Measurements from ENCODE around the gene HIPK2.
A peak's percentile ranks its signal among the peaks of the same experiment; 100 is the strongest.

HIPK2 gene

DNA sequence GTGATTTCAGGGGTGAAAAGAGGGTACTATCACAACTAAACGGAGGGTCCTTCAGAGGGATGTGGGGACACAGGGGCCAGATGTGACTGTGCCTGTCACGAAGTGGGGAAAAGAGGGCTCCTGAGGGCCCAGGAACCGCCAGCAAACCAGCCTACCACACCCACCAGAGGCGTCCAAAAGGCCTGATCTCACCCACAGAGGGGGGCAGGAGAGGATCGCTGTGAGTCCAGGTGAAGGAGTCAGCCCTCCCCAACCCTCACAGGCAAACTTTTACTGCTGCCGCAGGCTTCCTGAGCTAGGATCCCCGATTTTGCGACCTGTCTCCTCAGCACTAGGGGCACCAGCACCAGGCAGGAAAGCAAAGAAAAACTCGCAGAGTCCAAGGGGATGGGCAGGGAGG lies 64.7 kb downstream of the HIPK2 start:
- WGBS, result 70% methylated on average over 9 of the region's 9 CpGs
- Histone ChIP-seq H3K9ac (ENCODE audit: low read depth, low read length) (no peak overlapping the region), H3K27me3 (ENCODE audit: insufficient read depth, low read length) (no peaks in the 10 kb centered on the region), H3K4me3 (ENCODE audit: low read length) (no peak overlapping the region), H3K4me1 (ENCODE audit: insufficient read depth, low read length) (peaks cover 32% of the 10 kb centered on the region), H3K36me3 (ENCODE audit: insufficient read depth, low read length) (peaks cover 16% of the 10 kb centered on the region), H3K27ac (ENCODE audit: low read depth, low read length) (no peak overlapping the region), H3K9me3 (ENCODE audit: insufficient read depth, low read depth, low read length) (no peaks in the 10 kb centered on the region)

DNA sequence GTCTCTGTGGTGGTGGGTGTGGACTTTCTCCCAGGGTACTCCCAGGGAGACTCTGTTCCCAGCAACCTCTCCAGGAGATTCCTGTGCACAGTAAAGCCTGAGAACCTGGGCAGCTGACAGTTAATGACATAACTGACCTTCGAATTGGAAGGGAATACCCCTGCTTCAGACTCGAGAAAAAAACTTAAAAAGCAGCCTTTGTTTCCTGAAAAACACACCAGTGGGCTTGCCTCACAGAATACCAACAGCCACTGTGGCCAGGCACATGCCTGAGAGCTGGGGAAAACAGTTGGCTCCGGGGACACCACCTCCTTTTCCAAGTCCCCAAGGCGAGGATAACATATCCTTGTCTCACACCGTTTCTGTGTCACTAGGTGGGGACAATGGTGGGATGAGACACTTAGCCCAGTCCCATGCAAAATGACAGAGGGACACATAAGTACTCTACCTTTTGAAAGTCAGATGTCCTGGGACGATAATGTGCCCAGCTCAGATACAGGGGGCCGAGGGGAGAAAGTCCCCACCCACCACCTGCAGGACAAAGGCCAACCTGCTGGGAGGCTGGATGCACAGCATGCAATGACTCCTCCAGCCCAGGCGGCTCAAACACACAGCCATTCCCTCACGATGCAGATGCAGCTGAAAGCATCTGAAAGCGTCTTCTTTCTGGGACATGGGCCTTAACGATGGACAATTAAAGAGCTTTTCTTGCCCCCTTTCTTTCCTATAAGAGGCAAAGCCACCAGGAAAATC lies 65.6 kb downstream of the HIPK2 start:
- H3K4me3 ChIP-seq (ENCODE audit: low read length), result no peak overlapping the region
- peaks cover 16% of the 10 kb centered on the region for H3K36me3 ChIP-seq (ENCODE audit: insufficient read depth, low read length)
- 27% methylated on average over 11 of the region's 11 CpGs for WGBS
- no peaks in the 10 kb centered on the region for H3K27me3 ChIP-seq (ENCODE audit: insufficient read depth, low read length)
- H3K27ac ChIP-seq (ENCODE audit: low read depth, low read length), result peak overlapping the region; percentile 81; the same call in 1 of the 2 replicates
- no peak overlapping the region for H3K9ac ChIP-seq (ENCODE audit: low read depth, low read length)
- H3K9me3 ChIP-seq (ENCODE audit: insufficient read depth, low read depth, low read length), result no peaks in the 10 kb centered on the region
- peaks cover 32% of the 10 kb centered on the region for H3K4me1 ChIP-seq (ENCODE audit: insufficient read depth, low read length)

DNA sequence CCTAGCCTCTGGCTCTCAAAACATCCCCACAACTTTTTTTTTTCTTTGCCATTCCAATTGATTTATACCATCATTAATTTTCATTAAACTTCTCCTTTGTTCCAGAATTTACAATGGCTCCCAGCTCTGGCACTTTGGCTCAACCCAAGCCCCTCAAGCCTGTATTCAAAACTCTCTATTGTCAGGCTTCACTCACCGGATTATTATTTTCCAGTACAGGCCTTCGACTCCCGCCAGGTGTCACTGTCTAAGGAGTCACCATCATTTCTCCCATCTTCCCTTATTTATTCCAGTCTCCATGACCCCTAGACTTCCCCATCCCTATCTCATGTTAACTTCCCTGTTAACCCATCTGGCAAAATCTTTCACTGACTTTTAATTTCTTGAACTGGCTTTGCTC lies 67.8 kb downstream of the HIPK2 start:
- 97% methylated on average over 3 of the region's 3 CpGs for WGBS
- peaks cover 32% of the 10 kb centered on the region for H3K4me1 ChIP-seq (ENCODE audit: insufficient read depth, low read length)
- no peak overlapping the region for H3K4me3 ChIP-seq (ENCODE audit: low read length)
- no peaks in the 10 kb centered on the region for H3K36me3 ChIP-seq (ENCODE audit: insufficient read depth, low read length)
- H3K9me3 ChIP-seq (ENCODE audit: insufficient read depth, low read depth, low read length), result no peaks in the 10 kb centered on the region
- no peaks in the 10 kb centered on the region for H3K27me3 ChIP-seq (ENCODE audit: insufficient read depth, low read length)
- no peak overlapping the region for H3K27ac ChIP-seq (ENCODE audit: low read depth, low read length)
- no peak overlapping the region for H3K9ac ChIP-seq (ENCODE audit: low read depth, low read length)

DNA sequence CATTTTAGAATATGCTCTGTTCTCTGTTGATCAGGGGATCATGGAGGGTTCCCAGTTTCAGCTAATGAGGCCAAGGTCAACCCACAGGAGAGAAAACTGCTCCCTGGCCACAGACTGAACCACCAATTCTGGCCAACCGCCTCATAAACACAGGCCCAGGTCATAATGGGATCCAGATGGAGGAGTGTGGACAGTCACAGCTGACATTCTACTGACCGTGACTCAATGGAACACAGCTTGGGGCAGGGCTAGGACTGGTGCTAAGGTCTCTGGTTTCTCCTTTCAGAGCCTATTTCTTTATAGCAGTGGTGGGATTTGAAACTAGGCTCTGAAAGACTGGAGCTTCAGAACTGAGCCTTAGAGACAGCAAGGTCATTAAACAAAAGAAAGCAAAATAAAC lies 68.3 kb downstream of the HIPK2 start:
- no peak overlapping the region for H3K27ac ChIP-seq (ENCODE audit: low read depth, low read length)
- WGBS, result 96% methylated on average over 2 of the region's 2 CpGs
- no peaks in the 10 kb centered on the region for H3K36me3 ChIP-seq (ENCODE audit: insufficient read depth, low read length)
- H3K9ac ChIP-seq (ENCODE audit: low read depth, low read length), result no peak overlapping the region
- no peaks in the 10 kb centered on the region for H3K9me3 ChIP-seq (ENCODE audit: insufficient read depth, low read depth, low read length)
- H3K4me3 ChIP-seq (ENCODE audit: low read length), result no peak overlapping the region
- peaks cover 32% of the 10 kb centered on the region for H3K4me1 ChIP-seq (ENCODE audit: insufficient read depth, low read length)
- no peaks in the 10 kb centered on the region for H3K27me3 ChIP-seq (ENCODE audit: insufficient read depth, low read length)

DNA sequence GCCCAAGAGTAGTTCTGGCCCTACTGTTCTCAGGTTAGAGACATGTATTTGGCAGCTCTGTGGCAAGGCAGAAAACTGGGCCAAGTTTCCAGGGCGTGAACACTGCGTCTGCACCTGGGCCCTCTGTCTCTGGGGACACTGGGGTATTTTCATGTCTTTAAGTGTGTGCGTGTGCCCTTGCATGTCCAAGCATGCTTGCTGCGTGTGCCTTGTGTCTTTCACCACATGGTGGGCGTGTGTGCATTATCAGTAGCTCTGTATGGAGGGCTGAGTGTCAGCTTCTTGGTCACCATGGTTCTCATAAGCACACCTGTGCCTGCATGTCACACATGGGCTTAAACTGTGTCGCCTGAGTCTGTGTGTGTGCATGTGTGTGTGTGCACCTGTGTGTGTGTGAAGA lies 69.3 kb downstream of the HIPK2 start:
- H3K27me3 ChIP-seq (ENCODE audit: insufficient read depth, low read length), result no peaks in the 10 kb centered on the region
- no peak overlapping the region for H3K9ac ChIP-seq (ENCODE audit: low read depth, low read length)
- no peaks in the 10 kb centered on the region for H3K36me3 ChIP-seq (ENCODE audit: insufficient read depth, low read length)
- H3K9me3 ChIP-seq (ENCODE audit: insufficient read depth, low read depth, low read length), result no peaks in the 10 kb centered on the region
- whole genome bisulfite sequencing, result 95% methylated on average over 6 of the region's 6 CpGs
- no peak overlapping the region for H3K27ac ChIP-seq (ENCODE audit: low read depth, low read length)
- peaks cover 22% of the 10 kb centered on the region for H3K4me1 ChIP-seq (ENCODE audit: insufficient read depth, low read length)
- no peak overlapping the region for H3K4me3 ChIP-seq (ENCODE audit: low read length)

- 90% methylated on average over 9 of the region's 9 CpGs for WGBS
- Histone ChIP-seq H3K9me3 (ENCODE audit: insufficient read depth, low read depth, low read length) (no peaks in the 10 kb centered on the region), H3K4me1 (ENCODE audit: insufficient read depth, low read length) (peaks cover 5% of the 10 kb centered on the region), H3K36me3 (ENCODE audit: insufficient read depth, low read length) (no peaks in the 10 kb centered on the region), H3K9ac (ENCODE audit: low read depth, low read length) (no peak overlapping the region), H3K4me3 (ENCODE audit: low read length) (no peak overlapping the region), H3K27ac (ENCODE audit: low read depth, low read length) (no peak overlapping the region), H3K27me3 (ENCODE audit: insufficient read depth, low read length) (no peaks in the 10 kb centered on the region)
Observed at GRCh38 chr7:139706837-139707236, 71.0 kb downstream of the HIPK2 start.

- WGBS, result 95% methylated on average over 8 of the region's 8 CpGs
- Histone ChIP-seq H3K27me3 (ENCODE audit: insufficient read depth, low read length) (no peaks in the 10 kb centered on the region), H3K4me1 (ENCODE audit: insufficient read depth, low read length) (no peaks in the 10 kb centered on the region), H3K27ac (ENCODE audit: low read depth, low read length) (no peak overlapping the region), H3K9me3 (ENCODE audit: insufficient read depth, low read depth, low read length) (no peaks in the 10 kb centered on the region), H3K4me3 (ENCODE audit: low read length) (no peak overlapping the region), H3K36me3 (ENCODE audit: insufficient read depth, low read length) (no peaks in the 10 kb centered on the region), H3K9ac (ENCODE audit: low read depth, low read length) (no peak overlapping the region)
Observed at GRCh38 chr7:139704308-139704879, 73.4 kb downstream of the HIPK2 start.

DNA sequence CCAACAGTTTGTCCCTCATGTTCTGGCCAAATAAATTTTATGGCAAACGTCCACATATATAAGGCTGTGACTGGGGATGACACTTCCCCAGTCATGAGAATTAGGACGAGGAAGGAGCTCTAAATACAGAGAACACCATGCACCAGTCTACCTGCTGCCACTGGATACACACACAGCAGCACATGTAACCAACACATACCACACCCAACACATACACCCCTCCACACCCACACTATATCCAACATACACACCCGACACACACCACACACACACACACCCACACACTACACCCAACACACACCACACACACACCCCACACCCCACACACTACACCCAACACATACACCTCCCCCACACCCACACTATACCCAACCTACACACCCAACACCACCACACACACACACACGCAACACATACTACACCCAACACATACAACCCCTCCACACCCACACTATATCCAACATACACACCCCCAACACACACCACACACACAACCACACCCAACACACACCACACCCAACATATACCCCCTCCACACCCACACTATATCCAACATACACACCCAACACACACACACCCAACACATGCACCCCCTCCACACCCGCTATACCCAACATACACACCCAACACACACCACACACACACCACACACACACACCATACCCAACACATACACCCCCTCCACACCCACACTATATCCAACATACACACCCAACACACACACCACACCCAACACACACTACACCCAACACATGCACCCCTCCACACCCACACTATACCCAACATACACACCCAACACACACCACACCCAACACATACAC lies 74.1 kb downstream of the HIPK2 start:
- no peak overlapping the region for H3K9ac ChIP-seq (ENCODE audit: low read depth, low read length)
- 94% methylated on average over 5 of the region's 5 CpGs for WGBS
- H3K27ac ChIP-seq (ENCODE audit: low read depth, low read length), result no peak overlapping the region
- H3K36me3 ChIP-seq (ENCODE audit: insufficient read depth, low read length), result no peaks in the 10 kb centered on the region
- H3K4me3 ChIP-seq (ENCODE audit: low read length), result no peak overlapping the region
- H3K9me3 ChIP-seq (ENCODE audit: insufficient read depth, low read depth, low read length), result no peaks in the 10 kb centered on the region
- H3K27me3 ChIP-seq (ENCODE audit: insufficient read depth, low read length), result no peaks in the 10 kb centered on the region
- no peaks in the 10 kb centered on the region for H3K4me1 ChIP-seq (ENCODE audit: insufficient read depth, low read length)

- no peaks in the 10 kb centered on the region for H3K27me3 ChIP-seq (ENCODE audit: insufficient read depth, low read length)
- H3K36me3 ChIP-seq (ENCODE audit: insufficient read depth, low read length), result no peaks in the 10 kb centered on the region
- H3K9ac ChIP-seq (ENCODE audit: low read depth, low read length), result no peak overlapping the region
- no peaks in the 10 kb centered on the region for H3K4me1 ChIP-seq (ENCODE audit: insufficient read depth, low read length)
- no peak overlapping the region for H3K4me3 ChIP-seq (ENCODE audit: low read length)
- no peaks in the 10 kb centered on the region for H3K9me3 ChIP-seq (ENCODE audit: insufficient read depth, low read depth, low read length)
- WGBS, result 94% methylated on average over 8 of the region's 10 CpGs
- no peak overlapping the region for H3K27ac ChIP-seq (ENCODE audit: low read depth, low read length)
Observed at GRCh38 chr7:139702811-139703486, 74.8 kb downstream of the HIPK2 start.

DNA sequence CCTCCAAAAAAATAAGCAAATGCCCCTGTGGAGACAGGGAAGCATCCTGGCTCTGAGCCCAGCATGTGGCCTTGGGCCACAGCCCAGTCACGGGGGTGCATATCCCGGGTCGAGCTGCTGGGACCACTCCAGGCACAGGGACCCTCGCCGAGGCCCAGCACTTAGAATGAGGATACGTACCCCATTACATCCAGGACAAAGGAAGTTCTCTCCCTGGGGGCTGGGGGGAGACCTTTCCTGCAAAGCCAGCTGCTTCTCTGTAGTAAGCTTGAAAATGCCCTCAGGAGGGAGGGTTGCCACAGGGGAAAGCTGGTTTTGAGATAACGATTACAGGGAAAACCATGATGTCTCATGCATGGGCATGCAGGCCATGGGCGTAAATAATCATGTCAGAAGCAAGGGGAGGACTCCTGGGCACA lies 75.5 kb downstream of the HIPK2 start:
- no peaks in the 10 kb centered on the region for H3K9me3 ChIP-seq (ENCODE audit: insufficient read depth, low read depth, low read length)
- no peaks in the 10 kb centered on the region for H3K27me3 ChIP-seq (ENCODE audit: insufficient read depth, low read length)
- WGBS, result 81% methylated on average over 8 of the region's 8 CpGs
- no peaks in the 10 kb centered on the region for H3K4me1 ChIP-seq (ENCODE audit: insufficient read depth, low read length)
- H3K9ac ChIP-seq (ENCODE audit: low read depth, low read length), result no peak overlapping the region
- no peaks in the 10 kb centered on the region for H3K36me3 ChIP-seq (ENCODE audit: insufficient read depth, low read length)
- no peak overlapping the region for H3K27ac ChIP-seq (ENCODE audit: low read depth, low read length)
- no peak overlapping the region for H3K4me3 ChIP-seq (ENCODE audit: low read length)

- WGBS, result 90% methylated on average over 12 of the region's 12 CpGs
- H3K9ac ChIP-seq (ENCODE audit: low read depth, low read length), result no peak overlapping the region
- no peak overlapping the region for H3K4me3 ChIP-seq (ENCODE audit: low read length)
- no peaks in the 10 kb centered on the region for H3K27me3 ChIP-seq (ENCODE audit: insufficient read depth, low read length)
- H3K9me3 ChIP-seq (ENCODE audit: insufficient read depth, low read depth, low read length), result no peaks in the 10 kb centered on the region
- H3K4me1 ChIP-seq (ENCODE audit: insufficient read depth, low read length), result no peaks in the 10 kb centered on the region
- no peak overlapping the region for H3K27ac ChIP-seq (ENCODE audit: low read depth, low read length)
- H3K36me3 ChIP-seq (ENCODE audit: insufficient read depth, low read length), result no peaks in the 10 kb centered on the region
Observed at GRCh38 chr7:139701908-139702307, 75.9 kb downstream of the HIPK2 start.
